Uterus (tissue), 4 donors: ENCODE data around the gene TRIM69. TPM values are rescaled to one million over a fixed set of nuclear protein-coding genes. Genes with fewer than 3 reads are reported as not detected.

ENCODE experiments used
- DNase-seq, 2 donors: peaks; one replicate each; pipeline ENCODE4 v3.0.0-alpha.2; 2019 to 2020
- H3K27ac ChIP-seq, 2 donors: fragments of 200-600 bp; sonication (generic); 1 replicate in 1 of 2; 2 replicates in 1 of 2; pipeline ENCODE4 v1.5.1; 2016 to 2018
- H3K27me3 ChIP-seq, 2 donors: fragments of 200-600 bp; sonication (generic); one replicate each; pipeline ENCODE4 v1.5.1; 2018 to 2019; ENCODE audit warnings: control low read depth in 1 of 2
- H3K36me3 ChIP-seq, 2 donors: fragments of 200-600 bp; sonication (generic); one replicate each; pipeline ENCODE4 v1.5.1; 2019; ENCODE audit warnings: control low read depth in 1 of 2
- H3K4me1 ChIP-seq, 2 donors: fragments of 200-600 bp; sonication (generic); one replicate each; pipeline ENCODE4 v1.5.1; 2018 to 2019; ENCODE audit warnings: control low read depth in 1 of 2
- H3K4me3 ChIP-seq, 2 donors: fragments of 200-600 bp; sonication (generic); 1 replicate in 1 of 2; 2 replicates in 1 of 2; pipeline ENCODE4 v1.5.1; 2018 to 2019; ENCODE audit warnings: mild to moderate bottlenecking in 1 of 2
- H3K9me3 ChIP-seq, 2 donors: fragments of 200-600 bp; sonication (generic); one replicate each; pipeline ENCODE4 v1.5.1; 2019; ENCODE audit warnings: control low read depth in 1 of 2
- POLR2A ChIP-seq, 2 donors: fragments of 450-650 bp; IDR thresholded peaks; one replicate each; pipeline ENCODE4 v1.6.1; 2016; ENCODE audit warnings: antibody characterized with exemption in 2 of 2, mild to moderate bottlenecking in 1 of 2, moderate library complexity in 1 of 2
- intact Hi-C: fragments of 100-400 bp; cut with DNase I; formaldehyde crosslinking; loops from one replicate; pipeline ENCODE4 v1.15.1; 2023; ENCODE audit warnings: low total_unique reads
- total RNA-seq, 4 donors: library from RNA; depleted of rRNA in 3 of 4; stranded (reverse); fragments of >200 nt in 3 of 4; gene quantifications; one replicate each; pipeline versions ENCODE4 v1.1.0 to v1.2.4, GENCODE V29; 2014 to 2023
- TF ChIP-seq, protein P1 (sequence below), 4 experiments: fragments of 200-600 bp in 2 of 4; fragments of 450-650 bp in 2 of 4; sonication (generic) in 2 of 4; IDR thresholded peaks; one replicate each; pipeline ENCODE4 v1.5.1; 2016 to 2019; ENCODE audit warnings: antibody characterized with exemption in 4 of 4, mild to moderate bottlenecking in 2 of 4, moderate library complexity in 1 of 4
- donor health status: DM: yes; HTN: yes; CAD: no.

Gene TRIM69
- total RNA-seq, 4 donors from 2014 or later: 6.1 to 16.2 (median 15.4) TPM

DNA sequence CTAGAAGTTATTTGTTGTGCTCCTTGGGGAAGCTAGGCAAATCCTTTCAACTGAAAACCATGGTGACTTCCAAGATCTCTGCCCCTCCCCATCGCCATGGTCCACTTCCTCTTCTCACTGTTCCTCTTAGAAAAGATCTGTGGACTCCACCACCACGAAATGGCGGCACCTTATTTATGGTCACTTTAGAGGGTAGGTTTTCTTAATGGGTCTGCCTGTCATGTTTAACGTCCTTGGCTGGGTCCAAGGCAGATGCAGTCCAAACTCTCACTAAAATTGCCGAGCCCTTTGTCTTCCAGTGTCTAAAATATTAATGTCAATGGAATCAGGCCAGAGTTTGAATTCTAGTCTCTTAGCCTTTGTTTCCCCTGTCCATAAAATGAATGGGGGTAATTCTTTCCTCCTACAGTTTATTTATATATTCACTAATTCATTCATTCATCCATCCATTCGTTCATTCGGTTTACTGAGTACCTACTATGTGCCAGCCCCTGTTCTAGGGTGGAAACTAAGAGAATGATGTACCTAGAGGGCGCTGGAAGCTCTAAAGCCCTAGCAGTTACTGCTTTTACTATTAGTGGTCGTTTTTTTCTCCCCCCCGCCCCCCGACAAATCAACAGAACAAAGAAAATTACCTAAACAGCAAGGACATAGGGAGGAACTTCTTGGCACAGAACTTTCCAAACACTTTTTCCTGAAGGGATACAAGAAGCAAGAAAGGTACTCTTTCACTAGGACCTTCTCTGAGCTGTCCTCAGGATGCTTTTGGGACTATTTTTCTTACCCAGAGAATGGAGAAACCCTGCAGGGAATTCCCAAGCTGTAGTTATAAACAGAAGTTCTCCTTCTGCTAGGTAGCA is 25.9 kb upstream of the TRIM69 start:
- peak overlapping the region; percentile 86 to 97 for H3K4me3 ChIP-seq
- no peaks in the 10 kb centered on the region for H3K9me3 ChIP-seq
- TF ChIP-seq, protein P1, sequence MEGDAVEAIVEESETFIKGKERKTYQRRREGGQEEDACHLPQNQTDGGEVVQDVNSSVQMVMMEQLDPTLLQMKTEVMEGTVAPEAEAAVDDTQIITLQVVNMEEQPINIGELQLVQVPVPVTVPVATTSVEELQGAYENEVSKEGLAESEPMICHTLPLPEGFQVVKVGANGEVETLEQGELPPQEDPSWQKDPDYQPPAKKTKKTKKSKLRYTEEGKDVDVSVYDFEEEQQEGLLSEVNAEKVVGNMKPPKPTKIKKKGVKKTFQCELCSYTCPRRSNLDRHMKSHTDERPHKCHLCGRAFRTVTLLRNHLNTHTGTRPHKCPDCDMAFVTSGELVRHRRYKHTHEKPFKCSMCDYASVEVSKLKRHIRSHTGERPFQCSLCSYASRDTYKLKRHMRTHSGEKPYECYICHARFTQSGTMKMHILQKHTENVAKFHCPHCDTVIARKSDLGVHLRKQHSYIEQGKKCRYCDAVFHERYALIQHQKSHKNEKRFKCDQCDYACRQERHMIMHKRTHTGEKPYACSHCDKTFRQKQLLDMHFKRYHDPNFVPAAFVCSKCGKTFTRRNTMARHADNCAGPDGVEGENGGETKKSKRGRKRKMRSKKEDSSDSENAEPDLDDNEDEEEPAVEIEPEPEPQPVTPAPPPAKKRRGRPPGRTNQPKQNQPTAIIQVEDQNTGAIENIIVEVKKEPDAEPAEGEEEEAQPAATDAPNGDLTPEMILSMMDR (IDR thresholded peaks at IDR 0.05): peak in 3 of 4 experiments; percentile 20 to 35 (median 27)
- no peak for TF ChIP-seq POLR2A (IDR thresholded peaks at IDR 0.05)
- peaks cover 0 to 5% of the 10 kb centered on the region in 2 donors for H3K4me1 ChIP-seq
- peak overlapping the region; percentile 99 to 100 for H3K27ac ChIP-seq
- peak in 1 of 2 donors; percentile 30 for DNase-seq
- no peaks in the 10 kb centered on the region for H3K36me3 ChIP-seq
- H3K27me3 ChIP-seq: no peaks in the 10 kb centered on the region
- intact Hi-C loops: no loop called here

DNA sequence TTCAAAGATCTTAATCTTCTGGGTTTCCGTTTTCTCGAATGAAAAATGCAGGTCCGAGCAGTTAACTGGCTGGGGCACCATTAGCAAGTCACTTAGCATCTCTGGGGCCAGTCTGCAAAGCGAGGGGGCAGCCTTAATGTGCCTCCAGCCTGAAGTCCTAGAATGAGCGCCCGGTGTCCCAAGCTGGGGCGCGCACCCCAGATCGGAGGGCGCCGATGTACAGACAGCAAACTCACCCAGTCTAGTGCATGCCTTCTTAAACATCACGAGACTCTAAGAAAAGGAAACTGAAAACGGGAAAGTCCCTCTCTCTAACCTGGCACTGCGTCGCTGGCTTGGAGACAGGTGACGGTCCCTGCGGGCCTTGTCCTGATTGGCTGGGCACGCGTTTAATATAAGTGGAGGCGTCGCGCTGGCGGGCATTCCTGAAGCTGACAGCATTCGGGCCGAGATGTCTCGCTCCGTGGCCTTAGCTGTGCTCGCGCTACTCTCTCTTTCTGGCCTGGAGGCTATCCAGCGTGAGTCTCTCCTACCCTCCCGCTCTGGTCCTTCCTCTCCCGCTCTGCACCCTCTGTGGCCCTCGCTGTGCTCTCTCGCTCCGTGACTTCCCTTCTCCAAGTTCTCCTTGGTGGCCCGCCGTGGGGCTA is 25.1 kb upstream of the TRIM69 start, which contains the start of the genes B2M and PATL2:
TSS of gene B2M (plus strand) at position 422 of the 647 bp plus-strand sequence. CDS start at position 452, 30 bp downstream.
TSS of gene PATL2 (minus strand) at position 228 of the 647 bp plus-strand sequence. CDS start 34,833 bp downstream, outside the sequence.
- intact Hi-C loops: no loop called here
- TF ChIP-seq POLR2A (IDR thresholded peaks at IDR 0.05): peak; percentile 99 to 100
- TF ChIP-seq, protein P1 (IDR thresholded peaks at IDR 0.05): peak in 1 of 4 experiments; percentile 14
- H3K4me3 ChIP-seq: peak within 1 kb of the TSS; percentile 86 to 97
- no peaks in the 10 kb centered on the region for H3K36me3 ChIP-seq
- peak within 1 kb of the TSS; percentile 99 to 100 for H3K27ac ChIP-seq
- DNase-seq: peak; percentile 97
- no peaks in the 10 kb centered on the region for H3K27me3 ChIP-seq
- H3K4me1 ChIP-seq: peaks cover 0 to 5% of the 10 kb centered on the region in 2 donors
- H3K9me3 ChIP-seq: no peaks in the 10 kb centered on the region

DNA sequence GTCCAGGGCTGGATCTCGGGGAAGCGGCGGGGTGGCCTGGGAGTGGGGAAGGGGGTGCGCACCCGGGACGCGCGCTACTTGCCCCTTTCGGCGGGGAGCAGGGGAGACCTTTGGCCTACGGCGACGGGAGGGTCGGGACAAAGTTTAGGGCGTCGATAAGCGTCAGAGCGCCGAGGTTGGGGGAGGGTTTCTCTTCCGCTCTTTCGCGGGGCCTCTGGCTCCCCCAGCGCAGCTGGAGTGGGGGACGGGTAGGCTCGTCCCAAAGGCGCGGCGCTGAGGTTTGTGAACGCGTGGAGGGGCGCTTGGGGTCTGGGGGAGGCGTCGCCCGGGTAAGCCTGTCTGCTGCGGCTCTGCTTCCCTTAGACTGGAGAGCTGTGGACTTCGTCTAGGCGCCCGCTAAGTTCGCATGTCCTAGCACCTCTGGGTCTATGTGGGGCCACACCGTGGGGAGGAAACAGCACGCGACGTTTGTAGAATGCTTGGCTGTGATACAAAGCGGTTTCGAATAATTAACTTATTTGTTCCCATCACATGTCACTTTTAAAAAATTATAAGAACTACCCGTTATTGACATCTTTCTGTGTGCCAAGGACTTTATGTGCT is 24.5 kb upstream of the TRIM69 start:
- no peaks in the 10 kb centered on the region for H3K36me3 ChIP-seq
- H3K4me1 ChIP-seq: peaks cover 0 to 5% of the 10 kb centered on the region in 2 donors
- H3K4me3 ChIP-seq: peak overlapping the region; percentile 86 to 97
- no peaks in the 10 kb centered on the region for H3K9me3 ChIP-seq
- H3K27me3 ChIP-seq: no peaks in the 10 kb centered on the region
- peak overlapping the region; percentile 99 to 100 for H3K27ac ChIP-seq
- TF ChIP-seq, protein P1 (IDR thresholded peaks at IDR 0.05): no peak
- no peak for TF ChIP-seq POLR2A (IDR thresholded peaks at IDR 0.05)
- intact Hi-C loops: no loop called here
- DNase-seq: peak in 1 of 2 donors; percentile 51

DNA sequence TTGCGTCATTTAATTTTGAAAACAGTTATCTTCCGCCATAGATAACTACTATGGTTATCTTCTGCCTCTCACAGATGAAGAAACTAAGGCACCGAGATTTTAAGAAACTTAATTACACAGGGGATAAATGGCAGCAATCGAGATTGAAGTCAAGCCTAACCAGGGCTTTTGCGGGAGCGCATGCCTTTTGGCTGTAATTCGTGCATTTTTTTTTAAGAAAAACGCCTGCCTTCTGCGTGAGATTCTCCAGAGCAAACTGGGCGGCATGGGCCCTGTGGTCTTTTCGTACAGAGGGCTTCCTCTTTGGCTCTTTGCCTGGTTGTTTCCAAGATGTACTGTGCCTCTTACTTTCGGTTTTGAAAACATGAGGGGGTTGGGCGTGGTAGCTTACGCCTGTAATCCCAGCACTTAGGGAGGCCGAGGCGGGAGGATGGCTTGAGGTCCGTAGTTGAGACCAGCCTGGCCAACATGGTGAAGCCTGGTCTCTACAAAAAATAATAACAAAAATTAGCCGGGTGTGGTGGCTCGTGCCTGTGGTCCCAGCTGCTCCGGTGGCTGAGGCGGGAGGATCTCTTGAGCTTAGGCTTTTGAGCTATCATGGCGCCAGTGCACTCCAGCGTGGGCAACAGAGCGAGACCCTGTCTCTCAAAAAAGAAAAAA is 23.9 kb upstream of the TRIM69 start:
- Histone ChIP-seq H3K4me1 (peaks cover 0 to 5% of the 10 kb centered on the region in 2 donors), H3K4me3 (peak overlapping the region; percentile 86 to 97), H3K27ac (peak overlapping the region; percentile 99 to 100), H3K27me3 (no peaks in the 10 kb centered on the region), H3K9me3 (no peaks in the 10 kb centered on the region), H3K36me3 (no peaks in the 10 kb centered on the region)
- intact Hi-C loops: no loop called here
- DNase-seq: peak; percentile 63 to 84
- peak; percentile 37 to 79 for TF ChIP-seq POLR2A (IDR thresholded peaks at IDR 0.05)
- TF ChIP-seq, protein P1 (IDR thresholded peaks at IDR 0.05): no peak
